HCT116 (cell line): ENCODE measurements around the gene SHISA8. TPM values are rescaled to one million over a fixed set of nuclear protein-coding genes. Genes with fewer than 3 reads are reported as not detected.

ENCODE experiments used
- ATAC-seq: fragments of 200-7000 bp; cut with Tn5 transposase; 2 replicates; pipeline ENCODE4 v1.9.1; 2020; ENCODE audit warnings: mild to moderate bottlenecking, moderate library complexity
- BruUV-seq: library from RNA; stranded (reverse); fragments of 400-500 nt; replicated peaks from 2 replicates; lab custom pipeline; 2021; lab: Mats Ljungman, UMichigan
- CTCF ChIA-PET: fragments of 300-600 bp; sonication (Branson Sonifier 250); formaldehyde crosslinking; loops from one replicate; lab custom pipeline; 2021; ENCODE audit warnings: antibody characterized with exemption; lab: Charles Lee
- POLR2A ChIA-PET: fragments of 300-600, 350-600 bp; sonication (Branson Sonifier 250); formaldehyde crosslinking; loops from one replicate; lab custom pipeline; 2021; ENCODE audit warnings: antibody characterized with exemption; lab: Charles Lee
- RAD21 ChIA-PET, 2 experiments: fragments of 300-600 bp; sonication (Branson Sonifier 250); formaldehyde crosslinking; loops; one replicate each; lab custom pipeline; 2023; ENCODE audit warnings: low total read pairs in 2 of 2; ENCODE audit not compliant: uncharacterized antibody in 2 of 2, unreplicated experiment in 2 of 2, low non-redundant PET in 1 of 2; lab: Charles Lee
- DNase-seq: peaks from one replicate; pipeline ENCODE4 v3.0.0-alpha.2; 2010; ENCODE audit warnings: low read depth, low spot score
- H2AFZ ChIP-seq: fragments of 200-600 bp; shearing (Covaris generic), sonication (generic); 2 replicates; pipeline ENCODE4 v1.6.1; 2017; ENCODE audit warnings: low read depth, mixed run types, mixed read lengths, antibody characterized with exemption, low read length; ENCODE audit not compliant: poor library complexity, severe bottlenecking
- H3K27ac ChIP-seq: 2 replicates; pipeline ENCODE4 v1.5.1; 2012; ENCODE audit warnings: low read depth, low read length
- H3K27me3 ChIP-seq: fragments of 200-600 bp; sonication (generic); 2 replicates; pipeline ENCODE4 v1.6.1; 2016; ENCODE audit warnings: mixed run types, low read length, mixed read lengths; ENCODE audit not compliant: insufficient read depth
- H3K36me3 ChIP-seq, 2 experiments: fragments of 200-500 bp in 1 of 2; fragments of 200-600 bp in 1 of 2; sonication (Bioruptor generic) in 1 of 2; sonication (generic) in 1 of 2; 2 replicates each; pipeline versions ENCODE4 v1.5.1 to v1.6.1; 2014 to 2016; ENCODE audit warnings: low read length in 2 of 2, inconsistent platforms in 1 of 2, mixed read lengths in 1 of 2, mixed run types in 1 of 2; ENCODE audit not compliant: insufficient read depth in 2 of 2, control insufficient read depth in 1 of 2
- H3K4me1 ChIP-seq, 2 experiments: fragments of 200-600 bp in 1 of 2; sonication (generic) in 1 of 2; 2 replicates each; pipeline versions ENCODE4 v1.5.1 to v1.6.1; 2012 to 2017; ENCODE audit warnings: low read length in 2 of 2, inconsistent platforms in 1 of 2, mild to moderate bottlenecking in 1 of 2, mixed read lengths in 1 of 2, mixed run types in 1 of 2, moderate library complexity in 1 of 2; ENCODE audit not compliant: insufficient read depth in 2 of 2, control insufficient read depth in 1 of 2
- H3K4me2 ChIP-seq: fragments of 200-600 bp; sonication (generic); 2 replicates; pipeline ENCODE4 v1.6.1; 2017; ENCODE audit warnings: mixed run types, low read length, mixed read lengths
- H3K4me3 ChIP-seq, 2 experiments: fragments of 200-600 bp in 1 of 2; sonication (generic) in 1 of 2; replicated peaks in 1 of 2; 2 replicates each; pipeline ENCODE4 v1.5.1; 2011 to 2016; ENCODE audit warnings: low read length in 2 of 2, control low read depth in 1 of 2, low read depth in 1 of 2, mild to moderate bottlenecking in 1 of 2, mixed read lengths in 1 of 2, mixed run types in 1 of 2
- H3K79me2 ChIP-seq: fragments of 200-600 bp; sonication (generic); 2 replicates; pipeline ENCODE4 v1.6.1; 2017; ENCODE audit warnings: mild to moderate bottlenecking, mixed run types, low read length, moderate library complexity, mixed read lengths; ENCODE audit not compliant: insufficient read depth
- H3K9ac ChIP-seq: fragments of 200-600 bp; sonication (generic); 2 replicates; pipeline ENCODE4 v1.6.1; 2016; ENCODE audit warnings: low read length, mixed read lengths
- H3K9me2 ChIP-seq: fragments of 200-600 bp; sonication (generic), shearing (Covaris generic); 2 replicates; pipeline ENCODE4 v1.6.1; 2017; ENCODE audit warnings: mixed run types, mild to moderate bottlenecking, moderate library complexity; ENCODE audit not compliant: insufficient read depth
- H3K9me3 ChIP-seq, 2 experiments: fragments of 200-500 bp in 1 of 2; fragments of 200-600 bp in 1 of 2; sonication (Bioruptor generic) in 1 of 2; sonication (generic) in 1 of 2; 2 replicates each; pipeline ENCODE4 v1.6.1; 2014 to 2017; ENCODE audit warnings: low read length in 2 of 2, mixed read lengths in 2 of 2, inconsistent platforms in 1 of 2, low read depth in 1 of 2, mild to moderate bottlenecking in 1 of 2, mixed run types in 1 of 2, moderate library complexity in 1 of 2; ENCODE audit not compliant: control insufficient read depth in 1 of 2, insufficient read depth in 1 of 2
- H4K20me1 ChIP-seq: fragments of 200-600 bp; sonication (generic), shearing (Covaris generic); 2 replicates; pipeline ENCODE4 v1.6.1; 2017; ENCODE audit warnings: mixed run types, mild to moderate bottlenecking, moderate library complexity; ENCODE audit not compliant: insufficient read depth
- ATF3 ChIP-seq: IDR thresholded peaks from 2 replicates; pipeline ENCODE4 v1.6.1; 2012
- CBX3 ChIP-seq: IDR thresholded peaks from 2 replicates; pipeline ENCODE4 v1.6.1; 2012; ENCODE audit warnings: low read depth
- CEBPB ChIP-seq: IDR thresholded peaks from 2 replicates; pipeline ENCODE4 v1.6.1; 2012; ENCODE audit warnings: low read depth
- CTCF ChIP-seq, 3 experiments: fragments of 200-600 bp in 1 of 3; sonication (generic) in 1 of 3; IDR thresholded peaks in 2 of 3; conservative IDR thresholded peaks in 1 of 3; 2 replicates each; pipeline ENCODE4 v1.5.1; 2012 to 2017; ENCODE audit warnings: low read depth in 2 of 3, low read length in 2 of 3, antibody characterized with exemption in 1 of 3, borderline replicate concordance in 1 of 3, control low read depth in 1 of 3, mild to moderate bottlenecking in 1 of 3, mixed read lengths in 1 of 3, mixed run types in 1 of 3, moderate library complexity in 1 of 3; ENCODE audit not compliant: insufficient read depth in 1 of 3
- EGR1 ChIP-seq: IDR thresholded peaks from 2 replicates; pipeline ENCODE4 v1.6.1; 2012; ENCODE audit warnings: low read depth
- ELF1 ChIP-seq: IDR thresholded peaks from 2 replicates; pipeline ENCODE4 v1.6.1; 2012; ENCODE audit warnings: low read depth, borderline replicate concordance
- EZH2 ChIP-seq: fragments of 200-600 bp; sonication (generic); IDR thresholded peaks from 2 replicates; pipeline ENCODE4 v1.6.1; 2017; ENCODE audit warnings: antibody characterized with exemption, mixed run types
- FOSL1 ChIP-seq: IDR thresholded peaks from 2 replicates; pipeline ENCODE4 v1.6.1; 2012; ENCODE audit warnings: low read depth
- JUND ChIP-seq: IDR thresholded peaks from 2 replicates; pipeline ENCODE4 v1.6.1; 2012
- MAX ChIP-seq: IDR thresholded peaks from 2 replicates; pipeline ENCODE4 v1.6.1; 2012
- POLR2A ChIP-seq: IDR thresholded peaks from 2 replicates; pipeline ENCODE4 v1.7.0; 2011; ENCODE audit warnings: borderline replicate concordance; ENCODE audit not compliant: insufficient read depth, insufficient read length; ENCODE audit errors: extremely low read depth
- POLR2AphosphoS5 ChIP-seq: IDR thresholded peaks from 2 replicates; pipeline ENCODE4 v1.6.1; 2011; ENCODE audit warnings: mild to moderate bottlenecking, low read depth, low read length, moderate library complexity
- RAD21 ChIP-seq: IDR thresholded peaks from 2 replicates; pipeline ENCODE4 v1.6.1; 2012; ENCODE audit warnings: low read depth, mild to moderate bottlenecking
- SIN3A ChIP-seq: IDR thresholded peaks from 2 replicates; pipeline ENCODE4 v1.6.1; 2012; ENCODE audit warnings: low read depth
- TCF7L2 ChIP-seq: IDR thresholded peaks from 2 replicates; pipeline ENCODE4 v1.7.0; 2011; ENCODE audit warnings: borderline replicate concordance, inconsistent platforms; ENCODE audit not compliant: insufficient read depth, insufficient read length; ENCODE audit errors: extremely low read depth
- YY1 ChIP-seq: IDR thresholded peaks from 2 replicates; pipeline ENCODE4 v1.6.1; 2011; ENCODE audit warnings: low read length, low read depth, moderate library complexity, mild to moderate bottlenecking; ENCODE audit not compliant: insufficient replicate concordance; ENCODE audit errors: extremely low read depth
- ZBTB33 ChIP-seq: IDR thresholded peaks from 2 replicates; pipeline ENCODE4 v1.6.1; 2011; ENCODE audit warnings: mild to moderate bottlenecking, low read length, moderate library complexity; ENCODE audit not compliant: insufficient replicate concordance; ENCODE audit errors: extremely low read depth
- ZFX ChIP-seq: fragments of 450-650 bp; IDR thresholded peaks from 2 replicates; pipeline ENCODE4 v1.6.1; 2017
- intact Hi-C: fragments of 100-400 bp; cut with micrococcal nuclease; formaldehyde crosslinking; loops from 2 replicates; pipeline ENCODE4 v1.10.0; 2022
- total RNA-seq: library from RNA; stranded (reverse); gene quantifications from one replicate; pipeline ENCODE4 v1.2.1, GENCODE V29; 2021; ENCODE audit not compliant: unreplicated experiment

The SHISA8 gene
- total RNA-seq, 1 experiment from 2014 or later: 13.9 TPM

- no peaks in the 10 kb centered on the region for H3K9me3 ChIP-seq
- no TSS peak for BruUV-seq
- ChIA-PET CTCF (interaction anchor here (0.7 to 2.1 kb wide), 2 partner anchors 246 to 365 kb away, joined by 6 to 11 read pairs; no protein-coding TSS in a partner anchor), POLR2A (interaction anchor here (0.5 kb wide), 1 partner anchor 203 kb away, joined by 3 read pairs; no protein-coding TSS in a partner anchor), RAD21 (interaction anchor here in 1 of 2 experiments (0.7 kb wide), 1 partner anchor 79 kb away, joined by 7 read pairs; no protein-coding TSS in a partner anchor)
- peaks cover 28 to 49% of the 10 kb centered on the region in 2 experiments for H3K36me3 ChIP-seq
- no peaks in the 10 kb centered on the region for H3K27me3 ChIP-seq
- H3K9me2 ChIP-seq: no peaks in the 10 kb centered on the region
- DNase-seq: no peak
- intact Hi-C loops: no loop called here
- H2AFZ ChIP-seq: no peak overlapping the region
- H3K4me1 ChIP-seq: peaks cover 14 to 41% of the 10 kb centered on the region in 2 experiments
- peaks cover 72% of the 10 kb centered on the region for H3K79me2 ChIP-seq
- 0 out of 2 replicates have a peak overlapping the region, but pooled peaks have one; percentile 17 for H3K27ac ChIP-seq
- H3K9ac ChIP-seq: no peak overlapping the region
- TF ChIP-seq CBX3: no peak
- TF ChIP-seq FOSL1: no peak
- TF ChIP-seq MAX: no peak
- no peak for TF ChIP-seq CTCF (IDR thresholded peaks at IDR 0.05 in 2 of 3, conservative IDR thresholded peaks at IDR 0.05 in 1 of 3; ENCODE audit: borderline replicate concordance in 1 of 3, insufficient read depth in 1 of 3, low read depth in 2 of 3, low read length in 2 of 3)
- TF ChIP-seq EGR1: no peak
- no peak for TF ChIP-seq YY1
- no peak for TF ChIP-seq TCF7L2
- no peak for TF ChIP-seq CEBPB
- TF ChIP-seq ATF3: no peak
- no peak for TF ChIP-seq POLR2A
- no peak for TF ChIP-seq EZH2
- TF ChIP-seq POLR2AphosphoS5: no peak
- TF ChIP-seq ZBTB33: no peak
- TF ChIP-seq SIN3A: no peak
- no peak for TF ChIP-seq ELF1
- no peak for TF ChIP-seq RAD21
- TF ChIP-seq ZFX: no peak
- no peak for TF ChIP-seq JUND
- TF ChIP-seq, all 23 proteins: peak for 0
- Histone ChIP-seq H4K20me1 (peaks cover 9% of the 10 kb centered on the region; the same call in 1 of the 2 replicates), H3K4me3 (no peak overlapping the region), H3K4me2 (no peak overlapping the region)
- ATAC-seq: no peak
Measured at GRCh38 chr22:41943661-41944209, 28.9 kb upstream of the SHISA8 start.
